ENCODE data around the gene FRMD4A. TPM values are rescaled to one million over a fixed set of nuclear protein-coding genes. Genes with fewer than 3 reads are reported as not detected.

The FRMD4A gene
- total RNA-seq, 2 donors from 2014 or later: 8.6 to 10.2 TPM

DNA sequence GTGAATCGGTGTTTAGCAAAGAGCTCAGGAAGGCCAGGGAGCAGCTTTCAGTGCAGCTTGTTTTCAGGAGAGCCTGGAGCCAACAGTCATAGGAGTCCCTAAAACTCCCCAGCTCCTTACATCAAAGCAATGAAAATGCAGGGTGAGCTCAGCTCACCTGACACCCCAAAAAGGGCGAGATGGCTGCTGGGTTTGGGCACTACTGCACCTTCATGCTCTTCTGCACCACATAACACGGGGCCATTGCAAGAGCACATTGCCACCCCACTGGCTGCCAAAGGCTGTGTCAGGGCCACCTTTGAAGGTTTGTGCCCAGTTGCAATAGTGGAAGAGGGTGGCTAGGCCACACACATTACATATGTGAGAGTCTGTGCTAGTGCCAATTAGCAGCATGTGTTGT lies 25.0 kb upstream of the FRMD4A start:
- Histone ChIP-seq H3K27ac (no peak overlapping the region), H3K27me3 (no peaks in the 10 kb centered on the region), H3K4me1 (no peaks in the 10 kb centered on the region), H3K9me3 (no peaks in the 10 kb centered on the region), H3K9ac (ENCODE audit: low read depth in 2 of 2, low read length in 2 of 2) (no peak overlapping the region), H3K4me3 (no peak overlapping the region), H3K36me3 (no peaks in the 10 kb centered on the region)
- intact Hi-C loops (cut with DNase I): no loop called here
- DNase-seq: no peak
- TF ChIP-seq, protein P1, sequence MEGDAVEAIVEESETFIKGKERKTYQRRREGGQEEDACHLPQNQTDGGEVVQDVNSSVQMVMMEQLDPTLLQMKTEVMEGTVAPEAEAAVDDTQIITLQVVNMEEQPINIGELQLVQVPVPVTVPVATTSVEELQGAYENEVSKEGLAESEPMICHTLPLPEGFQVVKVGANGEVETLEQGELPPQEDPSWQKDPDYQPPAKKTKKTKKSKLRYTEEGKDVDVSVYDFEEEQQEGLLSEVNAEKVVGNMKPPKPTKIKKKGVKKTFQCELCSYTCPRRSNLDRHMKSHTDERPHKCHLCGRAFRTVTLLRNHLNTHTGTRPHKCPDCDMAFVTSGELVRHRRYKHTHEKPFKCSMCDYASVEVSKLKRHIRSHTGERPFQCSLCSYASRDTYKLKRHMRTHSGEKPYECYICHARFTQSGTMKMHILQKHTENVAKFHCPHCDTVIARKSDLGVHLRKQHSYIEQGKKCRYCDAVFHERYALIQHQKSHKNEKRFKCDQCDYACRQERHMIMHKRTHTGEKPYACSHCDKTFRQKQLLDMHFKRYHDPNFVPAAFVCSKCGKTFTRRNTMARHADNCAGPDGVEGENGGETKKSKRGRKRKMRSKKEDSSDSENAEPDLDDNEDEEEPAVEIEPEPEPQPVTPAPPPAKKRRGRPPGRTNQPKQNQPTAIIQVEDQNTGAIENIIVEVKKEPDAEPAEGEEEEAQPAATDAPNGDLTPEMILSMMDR (IDR thresholded peaks at IDR 0.05): no peak

DNA sequence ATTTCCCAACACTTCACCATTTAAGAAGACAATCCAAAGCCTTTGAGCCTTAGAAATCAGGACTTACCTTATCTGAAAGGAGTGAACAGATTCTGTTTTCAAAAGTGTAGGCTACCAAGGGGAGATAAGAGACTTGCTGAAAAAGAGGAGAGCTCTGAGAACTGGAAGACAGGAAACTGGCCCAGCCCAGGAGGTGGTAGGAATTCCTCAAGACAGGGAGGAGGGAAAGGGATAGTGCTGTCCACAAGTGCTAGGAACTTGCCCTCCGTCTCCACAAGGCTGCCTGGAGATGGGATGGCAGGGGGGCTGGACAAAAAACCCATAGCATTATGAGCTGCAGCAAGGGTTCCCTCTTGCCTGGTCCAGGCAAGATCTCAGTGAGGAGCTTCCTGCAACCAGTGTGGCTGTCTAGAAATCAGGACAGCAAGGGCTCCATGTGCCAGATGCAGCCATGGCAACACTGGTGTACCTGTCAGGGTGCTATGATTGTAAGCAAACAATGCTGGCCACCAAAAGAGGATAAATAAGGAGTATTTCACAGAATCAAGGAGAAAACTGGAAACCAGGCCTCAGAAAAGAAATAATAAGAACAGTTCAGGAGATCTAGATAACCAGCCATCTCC lies 22.7 kb upstream of the FRMD4A start:
- TF ChIP-seq, protein P1 (IDR thresholded peaks at IDR 0.05): no peak
- intact Hi-C loops (cut with DNase I): no loop called here
- H3K4me3 ChIP-seq: no peak overlapping the region
- no peaks in the 10 kb centered on the region for H3K9me3 ChIP-seq
- no peak overlapping the region for H3K27ac ChIP-seq
- no peaks in the 10 kb centered on the region for H3K4me1 ChIP-seq
- H3K27me3 ChIP-seq: no peaks in the 10 kb centered on the region
- no peak overlapping the region for H3K9ac ChIP-seq (ENCODE audit: low read depth in 2 of 2, low read length in 2 of 2)
- no peak for DNase-seq
- no peaks in the 10 kb centered on the region for H3K36me3 ChIP-seq

DNA sequence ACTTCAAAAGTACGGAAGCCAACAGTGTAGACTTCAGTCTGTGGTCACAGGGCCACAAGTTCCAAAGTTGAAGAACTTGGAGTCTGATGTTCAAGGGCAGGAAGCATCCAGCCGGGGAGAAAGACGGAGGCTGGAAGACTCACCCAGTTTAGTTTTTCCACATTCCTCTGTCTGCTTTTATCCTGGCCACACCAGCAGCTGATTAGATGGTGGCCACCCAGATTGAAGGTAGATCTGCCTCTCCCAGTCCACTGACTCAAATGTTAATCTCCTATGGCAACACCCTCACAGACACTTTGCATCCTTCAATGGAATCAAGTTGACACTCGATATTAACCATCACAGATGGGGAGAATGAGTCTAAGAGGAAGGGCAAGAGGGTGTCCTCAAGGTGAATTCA lies 19.3 kb upstream of the FRMD4A start:
- Histone ChIP-seq H3K36me3 (no peaks in the 10 kb centered on the region), H3K9ac (ENCODE audit: low read depth in 2 of 2, low read length in 2 of 2) (no peak overlapping the region), H3K4me3 (no peak overlapping the region), H3K9me3 (no peaks in the 10 kb centered on the region), H3K27me3 (no peaks in the 10 kb centered on the region), H3K4me1 (no peaks in the 10 kb centered on the region), H3K27ac (no peak overlapping the region)
- intact Hi-C loops (cut with DNase I): no loop called here
- DNase-seq: no peak
- TF ChIP-seq, protein P1 (IDR thresholded peaks at IDR 0.05): no peak

DNA sequence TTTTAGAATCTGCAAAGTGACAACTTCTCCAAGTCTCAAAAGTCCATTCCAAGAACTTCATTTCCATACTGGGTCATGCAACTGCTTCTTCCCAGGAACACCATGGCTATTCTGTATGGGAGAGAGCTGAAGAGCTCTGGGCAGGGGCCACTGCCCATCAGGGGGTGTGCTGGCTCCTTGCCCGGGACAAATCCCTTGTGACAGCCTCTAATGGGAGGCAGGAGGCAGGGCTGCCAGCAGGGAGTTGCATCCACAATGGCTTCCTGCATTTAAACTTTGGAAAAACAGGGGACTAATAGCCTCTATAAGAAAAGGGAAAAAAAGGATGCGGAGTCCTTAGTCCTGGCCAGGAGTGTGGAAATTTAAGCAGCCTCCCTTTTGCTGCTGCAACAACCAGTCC lies 18.4 kb upstream of the FRMD4A start:
- intact Hi-C loops (cut with DNase I): no loop called here
- Histone ChIP-seq H3K9me3 (no peaks in the 10 kb centered on the region), H3K4me1 (no peaks in the 10 kb centered on the region), H3K27ac (no peak overlapping the region), H3K36me3 (no peaks in the 10 kb centered on the region), H3K9ac (ENCODE audit: low read depth in 2 of 2, low read length in 2 of 2) (no peak overlapping the region), H3K27me3 (no peaks in the 10 kb centered on the region), H3K4me3 (no peak overlapping the region)
- DNase-seq: no peak
- TF ChIP-seq, protein P1 (IDR thresholded peaks at IDR 0.05): no peak

DNA sequence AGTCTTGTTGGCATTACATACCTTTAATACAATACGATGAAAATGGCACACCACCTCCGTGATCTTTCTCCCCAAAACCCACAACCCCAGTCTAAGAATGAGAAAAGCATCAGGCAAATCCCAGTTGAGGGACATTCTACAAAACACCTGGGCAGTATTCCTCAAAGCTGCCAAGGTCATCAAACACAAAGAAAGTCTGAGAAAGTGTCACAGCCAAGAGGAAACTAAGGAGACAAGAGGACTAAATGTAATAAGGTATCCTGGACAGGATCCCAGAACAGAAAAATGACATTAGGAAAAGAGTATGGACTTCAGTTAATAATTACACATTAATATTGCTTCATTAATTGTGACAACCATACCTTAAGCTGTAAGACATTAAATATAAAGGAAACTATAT lies 14.5 kb upstream of the FRMD4A start:
- no peak overlapping the region for H3K4me3 ChIP-seq
- H3K4me1 ChIP-seq: no peaks in the 10 kb centered on the region
- TF ChIP-seq, protein P1 (IDR thresholded peaks at IDR 0.05): no peak
- no peak overlapping the region for H3K27ac ChIP-seq
- no peaks in the 10 kb centered on the region for H3K36me3 ChIP-seq
- no peaks in the 10 kb centered on the region for H3K27me3 ChIP-seq
- intact Hi-C loops (cut with DNase I): no loop called here
- DNase-seq: no peak
- H3K9me3 ChIP-seq: no peaks in the 10 kb centered on the region
- no peak overlapping the region for H3K9ac ChIP-seq (ENCODE audit: low read depth in 2 of 2, low read length in 2 of 2)
